HG02973 (cell line): ENCODE results near the gene CACNA2D1.

Experiments
- ATAC-seq: cut with Tn5 transposase; IDR thresholded peaks from one replicate; pipeline ENCODE4 v1.9.1; 2021; ENCODE audit warnings: moderate library complexity; ENCODE audit not compliant: unreplicated experiment

Gene CACNA2D1

DNA sequence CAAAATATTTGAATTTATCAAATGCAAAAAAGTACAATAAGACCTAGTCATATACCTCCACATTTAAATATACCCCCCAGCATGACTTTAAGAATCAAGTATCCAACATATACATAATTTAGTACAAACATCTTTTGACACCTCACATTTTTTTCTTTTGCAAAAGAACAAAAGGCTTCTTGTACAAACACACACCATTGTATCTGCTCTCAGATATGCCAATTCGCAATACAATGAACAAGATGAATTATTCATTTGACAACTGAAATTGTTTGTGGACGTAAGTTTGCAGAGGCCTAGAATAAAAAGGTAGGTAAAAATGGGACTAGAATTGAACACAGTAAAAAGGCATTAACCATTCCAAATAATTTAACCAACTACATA lies 154.4 kb downstream of the CACNA2D1 start:
- ATAC-seq: no peak

DNA sequence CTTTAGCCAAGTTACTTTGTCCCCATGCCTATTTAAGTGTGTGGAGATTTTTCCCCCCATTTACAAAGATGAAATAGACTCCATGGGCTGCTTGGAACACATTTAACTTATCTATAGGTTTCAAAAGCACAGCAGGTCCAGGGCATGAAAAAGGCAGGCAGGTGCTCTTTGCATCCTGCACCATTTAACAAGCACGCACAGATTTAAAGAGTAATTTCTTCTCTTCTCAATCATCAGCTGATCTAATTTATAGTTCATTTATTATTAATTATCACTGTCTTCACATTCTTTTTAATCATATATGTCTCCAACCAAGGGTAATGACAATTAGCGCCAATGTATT lies 156.8 kb downstream of the CACNA2D1 start:
- ATAC-seq: no peak

DNA sequence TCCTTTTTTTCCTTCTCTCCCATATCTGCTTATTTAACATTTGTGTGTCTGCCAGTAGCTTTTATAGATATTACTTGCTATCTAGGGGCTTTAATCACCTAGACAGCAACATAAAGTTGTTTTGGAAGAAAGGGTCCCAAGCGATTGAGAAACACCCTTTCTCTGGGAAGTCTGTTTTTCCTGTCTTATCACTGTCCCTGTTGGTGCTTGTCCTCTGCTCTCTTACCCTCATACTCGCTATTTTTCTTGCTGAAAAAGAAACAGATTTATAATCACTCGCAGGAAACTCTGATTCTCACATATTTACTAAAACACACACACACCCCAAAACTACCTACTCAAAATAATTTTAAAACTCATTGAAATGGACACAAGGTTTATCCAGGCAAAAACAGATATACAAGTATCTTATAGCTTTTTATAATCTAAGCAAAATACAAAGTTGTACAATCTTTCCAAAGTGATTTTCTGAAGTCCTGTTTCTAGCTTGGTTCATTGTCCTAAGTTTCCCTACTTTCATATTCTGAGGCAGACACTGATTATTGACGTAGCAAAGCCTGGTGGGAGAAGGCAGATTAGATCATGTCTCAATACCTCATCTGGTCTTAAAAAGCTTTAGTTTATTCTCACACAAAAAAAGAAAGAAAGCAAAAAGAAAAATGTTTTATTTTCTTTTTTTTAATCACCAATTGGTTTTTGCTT lies 157.3 kb downstream of the CACNA2D1 start:
- ATAC-seq: no peak

DNA sequence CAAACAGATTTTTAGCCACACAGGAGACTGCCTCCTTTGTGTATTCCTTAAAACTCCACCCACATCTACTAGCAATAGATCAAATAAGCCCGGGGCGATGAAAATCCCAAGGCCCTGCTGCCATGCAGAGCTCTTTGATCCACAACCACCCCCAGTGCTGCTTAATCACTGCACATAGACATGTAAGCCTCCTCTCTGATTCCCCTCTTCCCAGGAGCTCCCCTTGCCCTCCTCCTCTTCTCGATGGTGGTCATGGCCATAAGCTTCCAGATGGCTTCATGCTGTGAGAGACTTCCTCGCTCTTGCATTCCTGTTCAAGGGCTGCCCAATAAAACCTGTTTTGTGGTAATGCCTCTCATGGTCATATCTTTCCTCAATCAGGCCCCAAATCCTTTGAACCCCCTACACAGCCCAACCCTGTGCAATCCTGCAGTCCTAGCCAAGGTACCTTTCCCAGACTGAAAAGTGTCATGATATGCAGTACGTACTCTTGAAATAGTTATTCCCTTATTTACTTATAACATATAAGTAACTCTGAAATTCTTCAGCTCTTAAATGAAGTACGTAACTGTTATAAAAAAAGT lies 158.5 kb downstream of the CACNA2D1 start:
- ATAC-seq: no peak

DNA sequence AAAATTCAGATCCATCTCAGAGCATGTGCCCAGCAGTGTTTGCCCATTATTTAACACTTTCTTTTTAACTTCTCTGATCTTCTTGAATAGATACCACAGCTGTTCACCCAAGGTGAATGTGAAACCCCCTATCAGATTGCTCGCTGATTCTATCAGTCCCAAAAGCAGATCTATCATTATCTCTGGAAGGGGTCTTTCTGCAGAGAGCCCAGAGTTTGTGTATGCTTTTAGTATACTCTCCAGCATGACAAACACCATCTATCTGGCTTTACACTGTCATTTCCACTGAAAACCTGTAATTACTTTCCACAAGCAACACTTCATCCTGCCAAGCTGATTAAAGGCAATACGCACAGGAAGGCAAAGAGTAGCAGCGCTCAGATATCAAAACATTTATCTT lies 168.2 kb downstream of the CACNA2D1 start:
- ATAC-seq: no peak

DNA sequence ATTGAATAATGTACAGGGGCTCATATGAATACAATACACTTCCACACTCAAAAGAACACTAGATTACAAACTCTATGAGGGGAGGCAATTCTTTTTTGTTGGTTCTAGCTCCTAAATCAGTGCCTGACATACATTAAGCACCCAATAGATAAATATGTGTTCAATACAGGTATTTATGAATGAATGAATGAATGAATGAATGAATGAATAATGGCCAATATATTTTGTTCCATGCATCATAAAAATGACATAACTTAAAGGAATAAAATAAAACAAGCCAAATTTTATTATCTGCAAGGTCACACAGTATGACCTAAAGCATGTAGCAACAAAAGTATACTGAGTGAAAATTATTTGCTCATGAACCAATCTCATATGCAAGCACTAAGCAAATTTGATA lies 168.9 kb downstream of the CACNA2D1 start:
- ATAC-seq: no peak

DNA sequence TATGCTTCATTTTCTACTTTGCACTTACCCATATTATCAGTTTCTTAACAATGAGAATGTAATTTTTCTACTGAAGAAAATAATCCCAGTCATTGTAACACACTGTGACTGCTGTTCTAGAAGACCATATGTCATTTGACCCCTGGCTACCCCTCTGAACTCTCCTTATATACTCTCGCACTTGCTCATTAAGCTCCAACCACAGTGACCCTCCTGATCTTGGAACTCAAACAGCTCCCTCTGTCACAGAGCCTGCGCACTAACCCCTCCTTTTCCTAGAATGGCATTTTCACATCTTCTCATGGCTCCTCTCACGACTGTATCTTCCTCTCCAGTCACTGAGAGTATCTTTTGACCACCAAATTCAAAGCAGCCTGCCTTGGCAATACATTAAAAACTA lies 169.7 kb downstream of the CACNA2D1 start:
- no peak for ATAC-seq

DNA sequence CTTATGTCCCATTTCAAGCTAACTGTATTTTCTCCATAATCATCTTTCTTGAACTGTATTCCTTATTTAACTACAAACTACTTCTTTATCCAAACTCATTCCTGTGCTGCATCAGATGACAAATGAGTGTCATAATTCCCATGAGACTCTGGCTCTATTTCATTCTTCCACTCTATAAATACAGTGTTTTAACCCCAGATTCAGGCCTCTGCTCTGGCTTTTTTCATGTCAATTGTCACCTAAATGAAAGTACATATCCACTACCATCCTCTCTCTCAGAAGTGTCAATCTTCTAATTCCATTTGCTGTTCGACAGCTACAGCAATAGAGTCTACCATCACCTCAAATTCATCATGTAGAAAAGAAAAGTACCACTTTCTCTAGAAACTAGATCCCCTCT lies 172.7 kb downstream of the CACNA2D1 start:
- no peak for ATAC-seq

DNA sequence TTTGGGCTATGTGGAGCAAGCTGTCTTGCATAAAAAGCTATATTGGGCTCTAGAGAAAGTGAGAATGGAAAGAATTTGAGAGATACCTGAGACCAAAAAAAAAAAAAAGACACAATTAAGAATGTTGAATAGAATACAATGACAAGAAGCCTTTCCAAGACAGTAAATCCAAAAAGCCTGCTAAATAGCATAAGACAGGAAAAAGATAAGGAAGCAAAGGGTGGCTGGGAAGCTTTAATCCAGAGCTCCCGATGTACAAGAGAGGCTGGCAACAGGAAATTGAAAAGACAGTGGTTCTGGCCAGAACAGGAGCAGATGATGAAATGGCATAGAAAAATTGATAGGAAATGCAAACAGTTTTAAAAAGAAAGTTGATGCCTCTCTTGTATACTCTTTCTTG lies 174.9 kb downstream of the CACNA2D1 start:
- ATAC-seq: no peak

DNA sequence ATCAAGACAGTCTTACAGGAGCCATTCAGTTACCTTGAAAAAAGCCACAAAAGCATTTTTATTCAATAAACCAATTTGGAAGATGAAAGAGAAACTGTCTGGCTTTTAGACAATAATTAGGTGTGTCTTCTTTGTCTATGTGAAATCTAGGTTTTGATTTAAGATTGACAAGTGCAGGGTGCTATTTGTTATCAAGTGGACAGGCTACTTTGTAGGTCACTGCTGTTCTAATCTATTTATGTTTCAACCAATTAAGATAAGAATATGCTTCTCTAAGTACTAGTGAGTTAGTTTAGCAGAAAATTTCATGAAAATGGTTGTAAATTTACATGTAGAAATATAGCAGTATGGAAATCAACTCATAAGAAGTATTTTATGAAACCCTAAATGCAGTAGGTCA lies 177.5 kb downstream of the CACNA2D1 start:
- no peak for ATAC-seq

DNA sequence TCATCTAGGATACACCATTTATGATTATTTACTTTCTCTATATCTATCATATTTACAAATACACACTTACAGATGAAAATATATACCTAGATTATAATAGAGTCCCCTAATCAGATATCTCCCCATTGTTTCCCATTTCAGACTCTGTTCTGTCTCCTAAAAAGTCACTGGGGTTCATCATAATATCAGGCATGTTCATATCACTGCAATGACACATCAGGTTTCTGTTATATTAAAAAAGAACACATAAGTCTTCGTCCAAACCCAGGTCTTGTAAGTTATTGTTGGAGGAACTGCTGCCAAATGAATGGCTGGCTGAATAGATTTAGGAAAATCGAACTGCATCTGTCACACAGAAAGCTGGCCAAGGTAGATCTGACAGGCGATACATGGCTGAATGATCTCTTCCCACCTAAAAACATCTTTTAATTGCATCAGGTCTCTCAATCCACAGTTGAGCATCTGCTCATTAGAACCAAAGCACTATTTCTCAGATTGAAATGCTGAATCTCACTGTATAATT lies 178.7 kb downstream of the CACNA2D1 start:
- ATAC-seq: no peak

DNA sequence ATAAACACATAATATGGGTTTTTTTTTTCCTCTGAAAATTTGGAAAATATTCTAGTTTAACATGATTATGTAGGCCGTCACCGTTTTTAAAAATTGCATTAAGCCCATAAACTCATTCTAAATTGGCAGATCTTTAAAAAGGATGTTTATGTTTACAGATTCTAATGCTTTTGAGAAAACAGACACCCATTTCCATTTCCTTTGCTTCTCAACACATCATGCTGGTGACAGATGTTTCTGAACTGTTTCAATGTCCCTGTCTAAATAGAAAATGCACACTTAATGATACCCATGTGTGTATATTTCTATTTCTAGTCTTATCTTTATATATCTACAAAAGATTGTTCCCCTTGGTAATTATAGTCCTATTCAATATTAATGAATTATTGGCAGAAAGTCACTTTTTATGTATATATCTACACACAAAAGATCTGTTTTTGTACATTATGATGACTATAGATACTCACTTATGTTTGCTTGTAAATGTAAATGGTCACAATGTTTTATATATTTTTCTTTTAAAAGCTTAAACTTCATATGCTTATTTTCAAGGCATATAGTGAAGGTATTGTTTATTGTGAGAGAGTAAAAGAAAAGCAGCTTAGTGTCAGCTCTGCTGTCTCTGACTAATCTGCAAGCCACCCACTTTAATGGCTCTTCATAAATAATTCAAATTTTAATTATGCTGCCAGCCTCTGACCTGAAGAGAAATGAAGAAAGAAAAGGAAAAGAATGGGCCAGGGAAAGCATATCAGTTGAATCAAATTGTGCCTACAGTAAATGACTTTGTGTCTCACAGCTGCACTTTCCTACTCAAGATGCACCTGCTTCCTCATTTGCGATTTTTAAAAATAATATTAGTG lies 179.4 kb downstream of the CACNA2D1 start:
- ATAC-seq: no peak

DNA sequence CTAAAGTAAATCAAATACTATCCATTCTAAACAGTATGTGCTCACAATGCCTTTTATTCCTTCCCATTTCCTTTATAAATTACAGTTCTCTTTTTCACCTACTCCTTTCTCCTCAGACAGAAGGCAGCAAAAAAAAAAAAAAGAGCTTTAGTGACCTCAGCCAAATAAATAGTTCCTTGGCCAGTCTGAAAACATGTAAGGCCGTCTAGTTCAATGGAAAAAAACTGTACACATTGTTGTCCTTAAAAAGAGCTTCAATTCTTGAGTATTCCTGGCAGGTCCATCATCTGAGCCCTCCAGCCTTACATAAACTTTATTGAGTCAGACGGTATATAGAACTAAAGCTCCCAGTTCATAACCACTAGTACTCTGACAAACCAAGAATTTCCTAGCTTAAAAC lies 185.4 kb downstream of the CACNA2D1 start:
- ATAC-seq: no peak

DNA sequence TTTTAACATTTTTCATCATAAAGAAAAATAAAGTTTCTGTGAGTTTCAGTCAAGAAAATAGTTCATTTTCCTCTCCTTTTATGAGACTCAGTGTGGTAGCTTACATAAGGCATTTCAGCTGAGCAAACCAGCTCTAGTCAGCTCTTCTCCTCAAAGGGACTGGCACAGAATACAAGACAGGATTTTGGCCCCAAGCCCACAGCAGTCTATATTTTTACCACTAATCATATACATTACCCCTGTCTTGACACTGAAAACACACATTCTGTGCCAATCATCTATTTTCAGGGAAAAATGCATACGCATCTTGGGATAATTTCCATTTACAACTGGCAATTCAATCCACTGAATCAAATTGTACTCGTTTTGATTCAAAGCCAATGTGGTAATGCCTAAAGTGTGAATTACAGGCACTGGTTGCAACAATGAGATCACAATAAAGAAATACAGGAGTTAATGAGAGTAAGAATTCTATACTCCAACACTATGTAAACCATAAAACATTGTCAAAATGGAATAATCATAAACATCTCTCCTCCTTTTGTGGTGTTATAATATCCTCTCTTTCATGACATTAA lies 186.4 kb downstream of the CACNA2D1 start:
- no peak for ATAC-seq

DNA sequence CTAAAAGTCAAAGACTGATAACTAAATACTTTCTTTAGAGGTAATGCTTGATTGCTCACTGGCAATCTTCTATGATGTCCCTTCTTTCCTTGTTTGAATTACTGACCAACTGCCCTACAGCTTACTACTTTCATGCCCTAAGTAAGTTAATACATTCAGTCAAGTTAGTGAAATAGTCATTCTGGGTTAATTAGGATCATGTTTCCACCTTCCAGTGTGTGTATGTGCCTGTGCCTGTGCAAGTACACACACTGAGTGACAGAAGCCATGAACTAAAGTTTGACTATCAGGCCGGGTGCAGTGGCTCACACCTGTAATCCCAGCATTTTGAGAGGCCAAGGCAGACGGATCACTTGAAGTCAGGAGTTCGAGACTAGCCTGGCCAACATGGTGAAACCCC lies 187.9 kb downstream of the CACNA2D1 start:
- ATAC-seq: no peak

DNA sequence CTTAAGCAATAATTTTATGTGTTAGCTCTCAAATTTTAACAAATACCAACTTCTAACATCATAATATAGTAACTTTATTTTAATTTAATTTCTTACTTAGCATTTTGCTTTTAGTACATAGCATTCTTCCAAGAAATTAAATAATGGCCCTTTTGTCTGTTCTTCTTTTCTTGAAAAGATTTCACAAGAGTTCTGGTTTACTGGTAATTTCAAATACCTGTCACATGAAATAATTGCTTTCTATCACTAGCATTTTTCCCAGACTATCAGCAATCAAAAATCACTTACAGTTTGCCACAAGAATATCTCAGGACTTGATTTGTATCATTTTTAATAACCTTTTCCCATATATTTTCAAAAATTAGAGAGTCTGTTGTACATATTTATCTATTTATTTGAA lies 193.0 kb downstream of the CACNA2D1 start:
- ATAC-seq: no peak

DNA sequence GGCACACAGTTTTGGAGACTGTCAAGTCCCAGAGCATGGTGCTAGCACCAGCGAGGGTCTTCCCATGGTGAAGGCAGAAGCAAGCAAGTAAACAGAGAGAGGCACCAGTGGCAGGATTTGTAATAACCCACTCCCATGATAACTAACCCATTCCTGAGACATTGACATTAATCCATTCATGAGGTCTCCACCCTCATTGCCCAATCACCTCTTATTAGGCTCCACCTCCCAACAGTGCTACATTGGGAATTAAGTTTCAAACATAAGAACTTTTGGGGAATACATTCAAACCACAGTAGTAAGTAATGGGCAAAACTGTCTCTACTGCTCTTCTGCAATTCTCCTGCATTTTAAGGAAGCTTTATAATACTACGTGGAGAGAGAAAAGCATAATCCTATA lies 193.6 kb downstream of the CACNA2D1 start:
- no peak for ATAC-seq

DNA sequence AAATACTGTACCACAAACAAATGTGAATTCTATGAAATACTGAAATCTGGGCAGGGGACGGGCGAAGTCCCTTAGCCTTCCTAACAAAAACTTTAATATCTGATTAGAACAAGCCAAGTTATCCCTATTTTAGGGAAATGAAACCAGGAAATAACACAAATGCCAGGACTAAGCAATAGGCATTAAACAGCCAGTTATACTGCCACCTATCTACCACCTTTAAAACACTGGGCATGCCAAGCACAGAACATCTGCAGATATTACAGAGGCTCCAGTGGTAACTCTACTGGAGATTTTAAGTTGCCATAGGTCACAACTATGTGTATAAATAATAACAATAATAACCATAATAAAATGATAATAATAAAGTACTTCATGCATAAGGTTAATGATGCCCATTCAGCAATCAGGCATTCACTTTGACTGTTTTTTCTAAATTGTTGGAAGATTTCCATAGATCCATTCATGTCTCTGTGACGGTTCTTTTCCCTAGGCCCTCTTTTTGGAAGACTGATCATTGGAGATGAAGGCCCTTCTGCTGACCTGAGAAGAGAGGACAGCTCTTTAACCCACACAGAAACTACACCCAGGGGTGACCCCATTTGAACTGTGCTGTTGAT lies 195.7 kb downstream of the CACNA2D1 start:
- ATAC-seq: no peak

DNA sequence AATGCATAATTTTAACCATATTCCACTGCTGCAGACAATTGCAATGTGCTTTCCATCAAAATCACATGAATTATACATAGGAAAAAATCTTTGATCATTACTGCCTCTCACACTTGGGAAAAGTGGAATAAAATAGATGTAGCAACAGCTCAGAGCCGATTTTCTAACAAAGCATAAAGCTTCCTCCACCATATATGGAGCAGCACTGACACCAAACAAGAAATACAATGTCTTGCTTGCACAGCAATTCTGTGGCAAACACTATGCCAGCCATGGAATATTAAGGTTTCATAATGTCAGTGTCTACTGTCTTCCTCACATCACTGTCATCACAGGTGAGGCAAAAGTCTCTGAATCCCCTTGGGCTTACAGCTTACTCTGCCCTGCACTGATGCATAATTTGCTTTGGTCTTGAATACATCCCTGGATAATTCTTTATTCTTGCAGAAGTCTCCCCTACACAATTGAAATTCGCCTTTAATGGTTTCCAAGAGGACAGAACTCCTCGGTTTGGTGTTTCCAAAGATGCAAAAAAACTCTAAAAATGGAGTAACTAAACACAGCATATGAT lies 198.5 kb downstream of the CACNA2D1 start:
- ATAC-seq: no peak

DNA sequence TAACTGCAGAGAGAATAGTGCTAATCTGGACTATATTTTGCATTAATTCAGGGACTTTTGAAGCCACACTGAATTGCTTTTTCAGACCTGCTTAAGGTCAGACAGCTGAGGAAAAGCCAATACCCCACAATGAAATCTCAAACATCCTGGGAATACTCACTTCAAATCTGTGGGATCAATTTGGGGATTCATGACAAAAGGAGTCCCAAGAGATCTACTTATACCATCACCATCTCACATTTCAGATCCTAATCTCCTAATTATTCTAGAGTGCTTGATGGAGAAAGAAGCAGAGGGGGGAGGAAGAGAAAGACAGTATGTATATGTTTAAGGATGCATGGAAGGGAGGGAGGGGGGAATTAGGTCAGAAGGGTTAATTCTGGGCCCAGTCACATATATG lies 202.2 kb downstream of the CACNA2D1 start:
- ATAC-seq: no peak

DNA sequence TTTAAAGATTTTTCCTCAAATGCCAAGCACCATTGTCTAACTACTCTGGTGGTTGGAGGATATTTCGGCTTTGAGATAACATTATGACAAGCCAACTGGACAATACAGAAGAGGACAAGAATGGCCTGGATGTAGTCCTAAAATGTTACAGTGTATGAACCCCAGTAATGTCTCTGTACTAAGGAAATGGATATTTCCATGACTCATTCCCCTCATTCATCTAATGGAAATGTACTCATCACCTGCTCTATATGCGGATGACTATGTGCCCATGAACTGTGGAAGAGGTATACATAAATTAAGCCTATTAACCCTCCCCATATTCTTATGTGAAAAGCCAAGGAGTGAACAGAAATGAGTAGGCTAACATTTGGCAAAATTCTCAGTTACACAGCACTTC lies 207.9 kb downstream of the CACNA2D1 start:
- no peak for ATAC-seq
